DOHH2 (cell line): ENCODE data around the gene RECQL5.

Experiments
- H3F3A ChIP-seq: fragments of 200-600 bp; sonication (generic), shearing (Covaris generic); 2 replicates; pipeline ENCODE4 v1.6.0; 2016; ENCODE audit warnings: antibody characterized with exemption, mild to moderate bottlenecking; ENCODE audit not compliant: control insufficient read depth, insufficient read depth
- H3K27ac ChIP-seq: fragments of 200-600 bp; sonication (generic); 2 replicates; pipeline ENCODE4 v1.5.1; 2014; ENCODE audit warnings: low read depth, mild to moderate bottlenecking, low read length, moderate library complexity
- H3K27me3 ChIP-seq: fragments of 200-600 bp; sonication (generic); 2 replicates; pipeline ENCODE4 v1.6.1; 2014; ENCODE audit warnings: mild to moderate bottlenecking, low read length, mixed read lengths; ENCODE audit not compliant: control insufficient read depth
- H3K36me3 ChIP-seq: fragments of 200-600 bp; sonication (generic); 2 replicates; pipeline ENCODE4 v1.6.1; 2014; ENCODE audit warnings: mild to moderate bottlenecking, low read length, moderate library complexity, mixed read lengths; ENCODE audit not compliant: control insufficient read depth
- H3K4me1 ChIP-seq: fragments of 200-600 bp; sonication (generic); 2 replicates; pipeline ENCODE4 v1.6.1; 2014; ENCODE audit warnings: mild to moderate bottlenecking, low read length, mixed read lengths; ENCODE audit not compliant: control insufficient read depth
- H3K4me2 ChIP-seq: fragments of 200-600 bp; sonication (generic); 2 replicates; pipeline ENCODE4 v1.6.0; 2014; ENCODE audit warnings: mild to moderate bottlenecking, low read length, moderate library complexity
- H3K4me3 ChIP-seq: fragments of 200-600 bp; sonication (generic); 2 replicates; pipeline ENCODE4 v1.5.1; 2014; ENCODE audit warnings: mild to moderate bottlenecking, low read length, mixed read lengths
- H3K79me2 ChIP-seq: fragments of 200-600 bp; sonication (generic); 2 replicates; pipeline ENCODE4 v1.6.1; 2014; ENCODE audit warnings: mild to moderate bottlenecking, low read length, mixed read lengths; ENCODE audit not compliant: control insufficient read depth
- H3K9me2 ChIP-seq: fragments of 200-600 bp; sonication (generic); replicated peaks from 2 replicates; pipeline ENCODE4 v1.6.1; 2014; ENCODE audit warnings: mild to moderate bottlenecking, low read length, mixed read lengths; ENCODE audit not compliant: control insufficient read depth
- H3K9me3 ChIP-seq: fragments of 200-600 bp; sonication (generic); 2 replicates; pipeline ENCODE4 v1.6.1; 2014; ENCODE audit warnings: antibody characterized with exemption, low read length, mixed read lengths; ENCODE audit not compliant: control insufficient read depth, insufficient read depth
- H4K20me1 ChIP-seq: fragments of 200-600 bp; sonication (generic); 2 replicates; pipeline ENCODE4 v1.6.0; 2014; ENCODE audit warnings: low read depth, mild to moderate bottlenecking, antibody characterized with exemption, low read length, moderate library complexity; ENCODE audit not compliant: control insufficient read depth, insufficient read depth
- EZH2phosphoT487 ChIP-seq: fragments of 200-600 bp; sonication (generic); IDR thresholded peaks from 2 replicates; pipeline ENCODE4 v1.6.1; 2017; ENCODE audit warnings: borderline replicate concordance, mild to moderate bottlenecking, antibody characterized with exemption, low read length, moderate library complexity, mixed read lengths
- TF ChIP-seq, protein P1 (sequence below): fragments of 200-600 bp; sonication (generic); IDR thresholded peaks from one replicate; pipeline ENCODE4 v1.5.1; 2014; ENCODE audit warnings: antibody characterized with exemption, mild to moderate bottlenecking, low read depth, low read length; ENCODE audit not compliant: poor library complexity, severe bottlenecking

RECQL5 gene

DNA sequence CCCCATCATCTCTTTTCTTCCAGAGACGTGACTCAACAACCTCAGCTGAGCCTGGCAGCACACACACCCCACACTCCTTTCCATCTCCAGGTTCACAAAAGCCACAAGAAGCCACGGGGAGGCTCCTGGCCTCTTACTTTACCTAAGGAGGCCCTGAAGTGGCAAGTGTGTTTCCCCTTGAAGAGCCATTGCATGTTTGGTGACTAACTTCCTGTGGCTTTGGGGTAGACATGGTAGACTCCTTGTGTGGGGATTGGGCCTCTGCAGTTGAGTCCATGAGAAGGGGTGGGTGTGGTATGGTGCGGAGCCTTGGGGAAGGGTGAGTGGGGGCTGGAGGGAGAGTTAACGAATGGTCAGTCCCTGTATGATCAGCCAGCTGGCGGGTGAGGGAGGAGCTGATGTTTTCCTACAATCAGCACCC, 24.4 kb upstream of the RECQL5 start:
- Histone ChIP-seq H3K36me3 (peaks cover 90% of the 10 kb centered on the region), H3K9me3 (no peaks in the 10 kb centered on the region), H3K27me3 (no peaks in the 10 kb centered on the region), H3K9me2 (no peaks in the 10 kb centered on the region), H3K79me2 (peaks cover 76% of the 10 kb centered on the region), H3K4me2 (no peak overlapping the region), H3F3A (peaks cover 21% of the 10 kb centered on the region), H3K4me3 (no peak overlapping the region), H4K20me1 (peaks cover 14% of the 10 kb centered on the region), H3K4me1 (peaks cover 42% of the 10 kb centered on the region), H3K27ac (no peak overlapping the region)
- TF ChIP-seq, protein P1, sequence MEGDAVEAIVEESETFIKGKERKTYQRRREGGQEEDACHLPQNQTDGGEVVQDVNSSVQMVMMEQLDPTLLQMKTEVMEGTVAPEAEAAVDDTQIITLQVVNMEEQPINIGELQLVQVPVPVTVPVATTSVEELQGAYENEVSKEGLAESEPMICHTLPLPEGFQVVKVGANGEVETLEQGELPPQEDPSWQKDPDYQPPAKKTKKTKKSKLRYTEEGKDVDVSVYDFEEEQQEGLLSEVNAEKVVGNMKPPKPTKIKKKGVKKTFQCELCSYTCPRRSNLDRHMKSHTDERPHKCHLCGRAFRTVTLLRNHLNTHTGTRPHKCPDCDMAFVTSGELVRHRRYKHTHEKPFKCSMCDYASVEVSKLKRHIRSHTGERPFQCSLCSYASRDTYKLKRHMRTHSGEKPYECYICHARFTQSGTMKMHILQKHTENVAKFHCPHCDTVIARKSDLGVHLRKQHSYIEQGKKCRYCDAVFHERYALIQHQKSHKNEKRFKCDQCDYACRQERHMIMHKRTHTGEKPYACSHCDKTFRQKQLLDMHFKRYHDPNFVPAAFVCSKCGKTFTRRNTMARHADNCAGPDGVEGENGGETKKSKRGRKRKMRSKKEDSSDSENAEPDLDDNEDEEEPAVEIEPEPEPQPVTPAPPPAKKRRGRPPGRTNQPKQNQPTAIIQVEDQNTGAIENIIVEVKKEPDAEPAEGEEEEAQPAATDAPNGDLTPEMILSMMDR: no peak
- no peak for TF ChIP-seq EZH2phosphoT487

DNA sequence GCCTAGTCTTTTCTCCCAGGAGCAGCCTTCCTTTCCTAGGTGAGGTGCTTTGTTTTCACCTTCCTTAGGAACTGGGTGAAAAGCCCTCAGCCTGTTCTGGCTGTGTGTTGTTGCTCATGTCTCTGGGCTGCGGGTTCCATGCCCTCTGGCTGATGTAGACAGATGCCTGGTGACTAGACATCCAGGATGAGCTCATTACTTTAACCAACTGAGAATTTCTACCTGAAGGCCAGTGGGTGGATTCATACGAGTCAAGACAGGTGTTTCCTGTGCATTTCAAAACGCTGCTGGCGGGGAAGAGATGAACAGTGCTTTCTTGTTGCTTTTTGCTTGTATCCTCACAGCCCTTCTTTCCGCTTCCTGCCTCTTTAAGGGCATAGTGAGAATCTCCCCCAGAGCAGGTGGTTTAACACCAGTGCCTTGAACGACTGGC, 22.5 kb upstream of the RECQL5 start:
- no peaks in the 10 kb centered on the region for H3K27me3 ChIP-seq
- no peaks in the 10 kb centered on the region for H3K9me3 ChIP-seq
- peaks cover 92% of the 10 kb centered on the region for H3K79me2 ChIP-seq
- H3K4me3 ChIP-seq: peak overlapping the region; percentile 62
- peak overlapping the region; percentile 92 for H3K4me2 ChIP-seq
- TF ChIP-seq, protein P1: no peak
- TF ChIP-seq EZH2phosphoT487: no peak
- H3F3A ChIP-seq: peaks cover 21% of the 10 kb centered on the region
- H4K20me1 ChIP-seq: peaks cover 14% of the 10 kb centered on the region
- H3K27ac ChIP-seq: peak overlapping the region; percentile 90
- peaks cover 83% of the 10 kb centered on the region for H3K36me3 ChIP-seq
- no peaks in the 10 kb centered on the region for H3K9me2 ChIP-seq
- H3K4me1 ChIP-seq: peaks cover 61% of the 10 kb centered on the region

DNA sequence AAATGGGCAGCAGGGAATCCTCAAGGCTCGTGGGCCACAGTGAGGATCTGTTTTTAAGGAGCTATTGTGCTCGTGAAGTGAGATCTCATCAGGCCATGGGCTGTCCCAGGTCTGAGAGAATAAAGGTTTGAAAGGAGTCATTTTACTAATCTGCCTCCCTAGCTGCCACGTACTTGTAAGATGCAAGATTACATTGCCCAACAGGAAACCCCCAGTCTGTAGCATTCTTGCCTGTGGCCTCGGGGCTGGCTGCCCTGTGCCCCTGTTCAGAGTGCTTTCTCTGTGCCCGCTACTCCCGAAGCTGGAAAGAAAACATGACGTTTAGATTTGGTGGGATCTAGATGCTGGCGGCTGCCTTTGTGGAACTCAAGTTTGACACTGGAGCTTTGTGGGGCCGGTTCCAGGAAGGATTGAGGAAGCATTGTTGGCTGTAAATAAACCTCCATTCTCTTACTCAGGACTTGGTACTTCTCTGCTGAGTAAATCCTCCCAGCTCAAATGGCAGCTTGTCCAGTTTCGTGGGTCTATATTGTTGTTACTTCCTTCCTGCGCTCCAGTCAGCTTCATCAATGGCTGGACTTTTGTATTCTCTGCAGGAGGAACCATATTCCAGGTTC, 21.4 kb upstream of the RECQL5 start:
- no peaks in the 10 kb centered on the region for H3K27me3 ChIP-seq
- H3K27ac ChIP-seq: peak overlapping the region; percentile 90
- TF ChIP-seq, protein P1: peak; percentile 7
- TF ChIP-seq EZH2phosphoT487: no peak
- H3K4me2 ChIP-seq: peak overlapping the region; percentile 92
- H3K36me3 ChIP-seq: peaks cover 83% of the 10 kb centered on the region
- peaks cover 21% of the 10 kb centered on the region for H3F3A ChIP-seq
- H3K9me3 ChIP-seq: no peaks in the 10 kb centered on the region
- peak overlapping the region; percentile 62 for H3K4me3 ChIP-seq
- peaks cover 99% of the 10 kb centered on the region for H3K79me2 ChIP-seq
- H3K4me1 ChIP-seq: peaks cover 72% of the 10 kb centered on the region
- peaks cover 9% of the 10 kb centered on the region; the same call in 1 of the 2 replicates for H4K20me1 ChIP-seq
- H3K9me2 ChIP-seq: no peaks in the 10 kb centered on the region
